K562 treated with DMSO at 1 percent for 48 hours (cell line): ENCODE results near the gene PACSIN2. TPM values are rescaled to one million over a fixed set of nuclear protein-coding genes. Genes with fewer than 3 reads are reported as not detected.

Source experiments
- total RNA-seq: library from RNA; unstranded; fragments of 300-600 nt; gene quantifications from 2 replicates; pipeline ENCODE4 v1.2.3, GENCODE V29; 2022; ENCODE audit warnings: low replicate concordance; ENCODE audit errors: extremely low read depth

The PACSIN2 gene
- not detected in 2 replicates for total RNA-seq

GRCh38 chr22:43014869-43015676 lies at the start of gene PACSIN2:
Gene PACSIN2, minus strand, starts transcription at chr22:43015149. Its CDS starts 103,069 bp downstream, at chr22:42912080.

GRCh38 chr22:42856865-42857704 lies 157.9 kb downstream of the PACSIN2 start, which contains the start of gene ARFGAP3:
Gene ARFGAP3, minus strand, starts transcription at chr22:42857273. Its CDS starts 91 bp downstream, at chr22:42857182.

Other genes with a start within 250 kb of the PACSIN2 start
- not detected in 2 replicates for gene ARFGAP3, start 157.9 kb downstream of the PACSIN2 start, total RNA-seq
- not detected in 2 replicates for gene TTLL1, start 74.2 kb upstream of the PACSIN2 start, total RNA-seq
- gene BIK, start 95.6 kb upstream of the PACSIN2 start, total RNA-seq, result not detected in 2 replicates
- not detected in 2 replicates for gene MCAT, start 128.2 kb upstream of the PACSIN2 start, total RNA-seq
- not detected in 2 replicates for gene TSPO, start 136.4 kb upstream of the PACSIN2 start, total RNA-seq
- 123 TPM in 1 of 2 replicates, not detected in the other for gene TTLL12, start 172.0 kb upstream of the PACSIN2 start, total RNA-seq